ENCODE results near the gene KRTAP10-8.
"Not testable (repeated sequence)": the region's sequence is repeated elsewhere in the genome, so short reads cannot be mapped to it uniquely, and the experiment has no call there.

Gene KRTAP10-8

DNA sequence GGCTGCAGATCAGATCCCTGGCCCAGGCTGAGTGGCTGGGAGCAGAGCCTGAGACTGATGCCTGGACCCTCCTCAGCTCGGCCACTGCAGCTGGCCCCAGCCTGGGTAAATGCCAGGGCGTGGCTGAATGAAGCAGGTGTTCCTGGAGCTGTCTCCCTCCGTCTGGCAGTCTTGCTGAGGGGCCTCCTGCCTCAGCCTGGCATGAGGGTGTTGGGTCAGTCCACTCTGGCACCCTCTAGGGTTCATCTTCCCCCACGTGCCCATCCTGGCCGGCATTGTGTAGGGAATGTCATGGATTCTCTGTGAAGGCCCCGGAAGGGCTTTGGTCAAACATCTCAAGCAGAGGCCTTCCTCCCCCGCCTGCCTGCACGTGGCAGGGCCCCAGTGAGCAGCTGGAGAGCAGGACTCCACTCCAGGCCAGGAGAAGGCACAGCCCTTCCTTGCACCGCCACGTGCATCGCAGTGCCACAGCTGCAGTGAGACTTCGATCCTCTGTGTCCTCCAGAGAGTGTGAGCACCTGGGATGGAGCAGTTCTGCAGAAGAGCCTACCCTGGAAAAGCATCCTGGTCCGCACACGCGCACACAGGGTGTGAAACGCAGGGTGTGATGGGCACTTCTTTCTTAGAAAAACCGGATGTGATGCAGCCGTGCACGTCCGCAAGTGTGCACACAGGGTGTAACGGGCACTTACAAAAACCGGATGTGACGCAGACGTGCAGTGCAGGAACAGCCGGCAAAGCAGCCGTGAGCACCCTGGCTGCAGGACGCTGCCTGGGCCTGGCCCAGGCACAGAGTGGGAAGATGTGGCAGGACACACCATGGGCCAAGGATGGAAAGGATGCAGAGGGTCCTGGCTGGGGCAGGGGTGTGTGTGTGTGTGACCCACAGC, 43.0 kb upstream of the KRTAP10-8 start:
- in situ Hi-C loops (cut with MboI; ENCODE audit: low sequenced_read_pairs, unreplicated experiment): no loop called here
- DNase-seq (ENCODE audit: low spot score): no peak
- no peak for TF ChIP-seq CTCF (IDR thresholded peaks at IDR 0.05; ENCODE audit: borderline replicate concordance, control extremely low read depth, extremely low read depth, insufficient read depth, missing control alignments)

DNA sequence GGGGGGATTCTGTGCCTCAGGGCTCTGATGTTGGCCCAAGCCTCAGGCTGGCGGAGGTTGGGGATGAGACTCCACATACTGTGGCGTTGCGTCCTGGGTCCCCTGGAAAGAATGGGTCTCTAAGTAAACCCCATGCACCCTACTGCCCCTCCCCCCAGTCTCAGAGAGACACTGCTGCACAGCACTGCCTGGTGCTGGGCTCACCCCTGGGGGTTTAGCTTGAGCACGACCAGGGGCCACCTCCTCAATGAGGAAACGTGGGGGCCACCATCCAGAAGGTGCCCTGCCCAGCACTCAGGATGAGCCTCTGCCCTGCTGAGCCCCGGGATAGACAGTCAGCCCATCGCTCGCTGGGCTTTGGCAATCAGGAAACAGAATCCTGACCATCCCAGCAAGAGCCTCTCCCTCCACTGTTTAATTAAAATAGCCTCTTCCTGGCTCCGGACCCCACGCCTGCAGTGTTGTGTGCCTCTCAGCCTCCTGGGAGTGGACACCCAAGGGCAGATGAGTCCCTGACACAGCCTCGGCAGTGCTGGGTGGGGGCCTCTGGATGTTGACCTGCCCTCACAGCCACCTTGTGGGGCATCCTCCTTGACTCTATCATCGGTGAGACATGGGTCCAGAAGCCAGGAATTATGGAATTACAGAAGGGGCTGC, 41.9 kb upstream of the KRTAP10-8 start:
- in situ Hi-C loops (cut with MboI; ENCODE audit: low sequenced_read_pairs, unreplicated experiment): no loop called here
- DNase-seq (ENCODE audit: low spot score): no peak
- TF ChIP-seq CTCF (IDR thresholded peaks at IDR 0.05; ENCODE audit: borderline replicate concordance, control extremely low read depth, extremely low read depth, insufficient read depth, missing control alignments): no peak

- no peak for TF ChIP-seq CTCF (IDR thresholded peaks at IDR 0.05; ENCODE audit: borderline replicate concordance, control extremely low read depth, extremely low read depth, insufficient read depth, missing control alignments)
- no peak for DNase-seq (ENCODE audit: low spot score)
These were observed 40.6 kb upstream of the KRTAP10-8 start for GRCh38 chr21:44571296-44571695.

GRCh38 chr21:44571844-44572782, 39.8 kb upstream of the KRTAP10-8 start:
- TF ChIP-seq CTCF (IDR thresholded peaks at IDR 0.05; ENCODE audit: borderline replicate concordance, control extremely low read depth, extremely low read depth, insufficient read depth, missing control alignments): no peak
- DNase-seq (ENCODE audit: low spot score): no peak
- in situ Hi-C loops (cut with MboI; ENCODE audit: low sequenced_read_pairs, unreplicated experiment): no loop called here

More at GRCh38 chr21:44571296-44571695, 40.6 kb upstream of the KRTAP10-8 start:
- in situ Hi-C loops (cut with MboI; ENCODE audit: low sequenced_read_pairs, unreplicated experiment): no loop called here

- no peak for DNase-seq (ENCODE audit: low spot score)
- no peak for TF ChIP-seq CTCF (IDR thresholded peaks at IDR 0.05; ENCODE audit: borderline replicate concordance, control extremely low read depth, extremely low read depth, insufficient read depth, missing control alignments)
- in situ Hi-C loops (cut with MboI; ENCODE audit: low sequenced_read_pairs, unreplicated experiment): no loop called here
These were observed 38.8 kb upstream of the KRTAP10-8 start for GRCh38 chr21:44572959-44573583.

DNA sequence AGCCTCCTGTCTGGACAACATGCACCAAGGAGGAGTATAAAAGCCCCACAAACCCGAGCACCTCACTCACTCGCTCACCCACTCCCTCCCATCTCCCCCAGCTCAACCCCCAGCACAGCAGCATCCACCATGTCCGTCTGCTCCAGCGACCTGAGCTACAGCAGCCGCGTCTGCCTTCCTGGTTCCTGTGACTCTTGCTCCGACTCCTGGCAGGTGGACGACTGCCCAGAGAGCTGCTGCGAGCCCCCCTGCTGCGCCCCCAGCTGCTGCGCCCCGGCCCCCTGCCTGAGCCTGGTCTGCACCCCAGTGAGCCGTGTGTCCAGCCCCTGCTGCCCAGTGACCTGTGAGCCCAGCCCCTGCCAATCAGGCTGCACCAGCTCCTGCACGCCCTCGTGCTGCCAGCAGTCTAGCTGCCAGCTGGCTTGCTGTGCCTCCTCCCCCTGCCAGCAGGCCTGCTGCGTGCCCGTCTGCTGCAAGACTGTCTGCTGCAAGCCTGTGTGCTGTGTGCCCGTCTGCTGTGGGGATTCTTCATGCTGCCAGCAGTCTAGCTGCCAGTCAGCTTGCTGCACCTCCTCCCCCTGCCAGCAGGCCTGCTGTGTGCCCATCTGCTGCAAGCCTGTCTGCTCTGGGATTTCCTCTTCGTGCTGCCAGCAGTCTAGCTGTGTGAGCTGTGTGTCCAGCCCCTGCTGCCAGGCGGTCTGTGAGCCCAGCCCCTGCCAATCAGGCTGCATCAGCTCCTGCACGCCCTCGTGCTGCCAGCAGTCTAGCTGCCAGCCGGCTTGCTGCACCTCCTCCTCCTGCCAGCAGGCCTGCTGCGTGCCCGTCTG, 38.0 kb upstream of the KRTAP10-8 start, which contains the start of gene KRTAP10-4:
Gene KRTAP10-4 (plus strand): TSS at position 100 of the 827 bp plus-strand sequence. CDS start 30 bp downstream, at position 130.
- in situ Hi-C loops (cut with MboI; ENCODE audit: low sequenced_read_pairs, unreplicated experiment); DNase-seq (ENCODE audit: low spot score): not testable (repeated sequence)
